Immature natural killer cell (primary cell): ENCODE results near the gene THSD7B. TPM values are rescaled to one million over a fixed set of nuclear protein-coding genes. Genes with fewer than 3 reads are reported as not detected.

ENCODE experiments used
- DNase-seq, 3 donors: peaks; one replicate each; pipeline ENCODE4 v3.0.0; 2022; ENCODE audit warnings: mixed read lengths in 1 of 3
- H3K27ac Mint-ChIP-seq, 6 donors: one replicate each; pipeline ENCODE4 v1.8.0; 2020; ENCODE audit warnings: mixed read lengths in 6 of 6, mild to moderate bottlenecking in 5 of 6, inconsistent platforms in 4 of 6, moderate library complexity in 3 of 6
- H3K27me3 Mint-ChIP-seq, 3 donors: one replicate each; pipeline ENCODE4 v1.8.0; 2020 to 2021; ENCODE audit warnings: low read depth in 3 of 3, mild to moderate bottlenecking in 3 of 3, mixed read lengths in 3 of 3, moderate library complexity in 3 of 3, inconsistent platforms in 1 of 3
- H3K36me3 Mint-ChIP-seq, 3 donors: one replicate each; pipeline ENCODE4 v1.8.0; 2020; ENCODE audit warnings: mixed read lengths in 3 of 3, inconsistent platforms in 2 of 3, mild to moderate bottlenecking in 2 of 3
- H3K4me1 Mint-ChIP-seq, 2 donors: one replicate each; pipeline ENCODE4 v1.8.0; 2020; ENCODE audit warnings: inconsistent platforms in 2 of 2, mild to moderate bottlenecking in 2 of 2, mixed read lengths in 2 of 2, moderate library complexity in 1 of 2
- H3K4me3 Mint-ChIP-seq, 5 donors: one replicate each; pipeline ENCODE4 v1.8.0; 2020; ENCODE audit warnings: mild to moderate bottlenecking in 5 of 5, mixed read lengths in 5 of 5, inconsistent platforms in 3 of 5, moderate library complexity in 3 of 5
- H3K9me3 Mint-ChIP-seq, 6 donors: one replicate each; pipeline ENCODE4 v1.8.0; 2020; ENCODE audit warnings: mild to moderate bottlenecking in 6 of 6, mixed read lengths in 6 of 6, inconsistent platforms in 4 of 6, moderate library complexity in 3 of 6
- polyA plus RNA-seq, 3 donors: library from polyadenylated mRNA; unstranded; fragments of 300-500 nt; fragmentation: Illumina TruSeq; gene quantifications; one replicate each; pipeline ENCODE4 v1.2.3, GENCODE V29; 2021

THSD7B gene
- polyA plus RNA-seq, 3 donors from 2014 or later: not detected

GRCh38 chr2:137172162-137172561 is 406.8 kb downstream of the THSD7B start:
- no peak overlapping the region for H3K27ac Mint-ChIP-seq
- H3K36me3 Mint-ChIP-seq: no peaks in the 10 kb centered on the region
- H3K4me1 Mint-ChIP-seq: no peaks in the 10 kb centered on the region
- peaks cover 0 to 4% (median 0%) of the 10 kb centered on the region in 3 donors for H3K27me3 Mint-ChIP-seq
- H3K4me3 Mint-ChIP-seq: no peak overlapping the region
- DNase-seq: no peak
- H3K9me3 Mint-ChIP-seq: peaks cover 5 to 25% (median 7%) of the 10 kb centered on the region in 6 donors

GRCh38 chr2:137173463-137173862 is 408.1 kb downstream of the THSD7B start:
- no peak overlapping the region for H3K4me3 Mint-ChIP-seq
- peaks cover 0 to 4% (median 0%) of the 10 kb centered on the region in 3 donors for H3K27me3 Mint-ChIP-seq
- no peaks in the 10 kb centered on the region for H3K4me1 Mint-ChIP-seq
- DNase-seq: no peak
- no peaks in the 10 kb centered on the region for H3K36me3 Mint-ChIP-seq
- H3K9me3 Mint-ChIP-seq: peaks cover 0 to 18% (median 4%) of the 10 kb centered on the region in 6 donors
- no peak overlapping the region for H3K27ac Mint-ChIP-seq

GRCh38 chr2:137175246-137175645 is 409.9 kb downstream of the THSD7B start:
- Mint-ChIP-seq H3K4me3 (no peak overlapping the region), H3K9me3 (peaks cover 0 to 21% (median 4%) of the 10 kb centered on the region in 6 donors), H3K36me3 (no peaks in the 10 kb centered on the region), H3K4me1 (no peaks in the 10 kb centered on the region), H3K27ac (no peak overlapping the region), H3K27me3 (peaks cover 0 to 6% (median 0%) of the 10 kb centered on the region in 3 donors)
- no peak for DNase-seq

GRCh38 chr2:137178951-137179377 is 413.6 kb downstream of the THSD7B start:
- no peaks in the 10 kb centered on the region for H3K36me3 Mint-ChIP-seq
- H3K9me3 Mint-ChIP-seq: peaks cover 0 to 17% (median 4%) of the 10 kb centered on the region in 6 donors
- no peak for DNase-seq

GRCh38 chr2:137179542-137179941 is 414.2 kb downstream of the THSD7B start:
- Mint-ChIP-seq H3K9me3 (peaks cover 0 to 15% (median 4%) of the 10 kb centered on the region in 6 donors), H3K27ac (no peak overlapping the region), H3K4me3 (no peak overlapping the region), H3K4me1 (no peaks in the 10 kb centered on the region), H3K36me3 (no peaks in the 10 kb centered on the region), H3K27me3 (peaks cover 0 to 2% (median 0%) of the 10 kb centered on the region in 3 donors)
- no peak for DNase-seq

More at GRCh38 chr2:137178951-137179377, 413.6 kb downstream of the THSD7B start:
- H3K27ac Mint-ChIP-seq: no peak overlapping the region
- no peak overlapping the region for H3K4me3 Mint-ChIP-seq
- H3K4me1 Mint-ChIP-seq: no peaks in the 10 kb centered on the region
- H3K27me3 Mint-ChIP-seq: peaks cover 0 to 2% (median 0%) of the 10 kb centered on the region in 3 donors

- Mint-ChIP-seq H3K27me3 (peaks cover 0 to 2% (median 0%) of the 10 kb centered on the region in 3 donors), H3K4me1 (no peaks in the 10 kb centered on the region), H3K9me3 (peaks cover 0 to 11% (median 4%) of the 10 kb centered on the region in 6 donors), H3K27ac (no peak overlapping the region), H3K36me3 (no peaks in the 10 kb centered on the region), H3K4me3 (no peak overlapping the region)
- DNase-seq: no peak
Observed at GRCh38 chr2:137180012-137180411, 414.7 kb downstream of the THSD7B start.

GRCh38 chr2:137181370-137181769 is 416.0 kb downstream of the THSD7B start:
- H3K4me3 Mint-ChIP-seq: no peak overlapping the region
- H3K27ac Mint-ChIP-seq: no peak overlapping the region
- H3K36me3 Mint-ChIP-seq: no peaks in the 10 kb centered on the region
- H3K27me3 Mint-ChIP-seq: peaks cover 0 to 2% (median 0%) of the 10 kb centered on the region in 3 donors
- H3K9me3 Mint-ChIP-seq: peaks cover 0 to 16% (median 8%) of the 10 kb centered on the region in 6 donors
- no peaks in the 10 kb centered on the region for H3K4me1 Mint-ChIP-seq
- DNase-seq: no peak

- H3K9me3 Mint-ChIP-seq: peaks cover 0 to 15% (median 8%) of the 10 kb centered on the region in 6 donors
- DNase-seq: no peak
Observed at GRCh38 chr2:137182071-137182470, 416.7 kb downstream of the THSD7B start.

GRCh38 chr2:137183206-137183898 is 418.0 kb downstream of the THSD7B start:
- Mint-ChIP-seq H3K36me3 (no peaks in the 10 kb centered on the region), H3K27me3 (peaks cover 0 to 3% (median 0%) of the 10 kb centered on the region in 3 donors), H3K4me3 (no peak overlapping the region), H3K4me1 (no peaks in the 10 kb centered on the region), H3K27ac (no peak overlapping the region), H3K9me3 (peaks cover 0 to 15% (median 8%) of the 10 kb centered on the region in 6 donors)
- no peak for DNase-seq

More at GRCh38 chr2:137182071-137182470, 416.7 kb downstream of the THSD7B start:
- Mint-ChIP-seq H3K4me3 (no peak overlapping the region), H3K36me3 (no peaks in the 10 kb centered on the region), H3K27ac (no peak overlapping the region), H3K4me1 (no peaks in the 10 kb centered on the region), H3K27me3 (peaks cover 0 to 2% (median 0%) of the 10 kb centered on the region in 3 donors)

- H3K4me3 Mint-ChIP-seq: no peak overlapping the region
- no peak for DNase-seq
- no peak overlapping the region for H3K27ac Mint-ChIP-seq
- H3K9me3 Mint-ChIP-seq: peaks cover 0 to 15% (median 9%) of the 10 kb centered on the region in 6 donors
- no peaks in the 10 kb centered on the region for H3K4me1 Mint-ChIP-seq
- H3K36me3 Mint-ChIP-seq: no peaks in the 10 kb centered on the region
- peaks cover 0 to 6% (median 0%) of the 10 kb centered on the region in 3 donors for H3K27me3 Mint-ChIP-seq
Observed at GRCh38 chr2:137185378-137186078, 420.2 kb downstream of the THSD7B start.

- Mint-ChIP-seq H3K27ac (no peak overlapping the region), H3K36me3 (no peaks in the 10 kb centered on the region), H3K4me1 (no peaks in the 10 kb centered on the region), H3K9me3 (peaks cover 2 to 19% (median 9%) of the 10 kb centered on the region in 6 donors), H3K27me3 (peaks cover 0 to 6% (median 0%) of the 10 kb centered on the region in 3 donors), H3K4me3 (no peak overlapping the region)
- DNase-seq: no peak
Observed at GRCh38 chr2:137187216-137187615, 421.9 kb downstream of the THSD7B start.

GRCh38 chr2:137190411-137191195 is 425.3 kb downstream of the THSD7B start:
- no peaks in the 10 kb centered on the region for H3K4me1 Mint-ChIP-seq
- no peak overlapping the region for H3K4me3 Mint-ChIP-seq
- peaks cover 0 to 6% (median 0%) of the 10 kb centered on the region in 3 donors for H3K27me3 Mint-ChIP-seq
- H3K36me3 Mint-ChIP-seq: no peaks in the 10 kb centered on the region
- peaks cover 0 to 18% (median 7%) of the 10 kb centered on the region in 6 donors for H3K9me3 Mint-ChIP-seq
- H3K27ac Mint-ChIP-seq: no peak overlapping the region
- no peak for DNase-seq
